HepG2 (cell line): ENCODE results near the gene ATAD2B.

Experiments used
- ATF7 ChIP-seq, 2 experiments: fragments of 450-650 bp in 1 of 2; sonication (generic) in 1 of 2; formaldehyde crosslinking in 1 of 2; IDR thresholded peaks; 2 replicates each; pipeline versions ENCODE4 v1.4.0 to v1.6.1; 2016 to 2020; ENCODE audit warnings: antibody characterized with exemption in 1 of 2, mild to moderate bottlenecking in 1 of 2, missing genetic modification reagents in 1 of 2
- CTCF ChIP-seq: sonication (generic); formaldehyde crosslinking; IDR thresholded peaks from 2 replicates; pipeline ENCODE4 v1.5.0; 2020; ENCODE audit warnings: mild to moderate bottlenecking, missing genetic modification reagents, moderate library complexity
- EZH2 ChIP-seq: conservative IDR thresholded peaks from 2 replicates; pipeline ENCODE4 v1.6.1; 2012; ENCODE audit warnings: mild to moderate bottlenecking, low read depth, low read length, moderate library complexity
- GTF3A ChIP-seq: sonication (generic); formaldehyde crosslinking; conservative IDR thresholded peaks from 2 replicates; pipeline ENCODE4 v1.4.0; 2020; ENCODE audit warnings: mild to moderate bottlenecking, missing genetic modification reagents
- KAT2B ChIP-seq: fragments of 150-350 bp; IDR thresholded peaks from 2 replicates; pipeline ENCODE4 v1.6.1; 2014; ENCODE audit warnings: low read depth, low read length, borderline replicate concordance
- KAT7 ChIP-seq: IDR thresholded peaks from 2 replicates; pipeline ENCODE4 v1.6.1; 2018; ENCODE audit warnings: borderline replicate concordance, missing compliant biosample characterization
- PBX3 ChIP-seq: sonication (generic); formaldehyde crosslinking; IDR thresholded peaks from 2 replicates; pipeline ENCODE4 v1.8.1; 2023; ENCODE audit warnings: missing genetic modification reagents, inconsistent platforms, borderline replicate concordance
- POLR2A ChIP-seq, 2 experiments: IDR thresholded peaks; 2 replicates each; pipeline ENCODE4 v1.6.1; 2011; ENCODE audit warnings: low read depth in 2 of 2, low read length in 2 of 2, mild to moderate bottlenecking in 1 of 2, moderate library complexity in 1 of 2; ENCODE audit not compliant: insufficient read depth in 1 of 2
- POLR2AphosphoS5 ChIP-seq: IDR thresholded peaks from 2 replicates; pipeline ENCODE4 v1.6.1; 2012; ENCODE audit warnings: low read depth, low read length
- ZNF274 ChIP-seq: sonication (generic); formaldehyde crosslinking; IDR thresholded peaks from 2 replicates; pipeline ENCODE4 v1.5.1; 2020; ENCODE audit warnings: mild to moderate bottlenecking, missing genetic modification reagents
- TF ChIP-seq, protein P1 (sequence below): sonication (generic); formaldehyde crosslinking; IDR thresholded peaks from 2 replicates; pipeline ENCODE4 v1.4.0; 2020; ENCODE audit warnings: missing genetic modification reagents
- TF ChIP-seq, protein P2 (sequence below): IDR thresholded peaks from 2 replicates; pipeline ENCODE4 v1.6.1; 2016; ENCODE audit warnings: missing compliant biosample characterization, missing genetic modification reagents, borderline replicate concordance

GRCh38 chr2:23954325-23955014 lies 27.5 kb upstream of the ATAD2B start:
- TF ChIP-seq KAT7, result no peak
- no peak for TF ChIP-seq EZH2
- no peak for TF ChIP-seq ZNF274 (CRISPR knock-in tag)
- no peak for TF ChIP-seq POLR2A (IDR thresholded peaks at IDR 0.05; ENCODE audit: insufficient read depth in 1 of 2, low read depth in 2 of 2, low read length in 2 of 2)
- TF ChIP-seq, protein P1, sequence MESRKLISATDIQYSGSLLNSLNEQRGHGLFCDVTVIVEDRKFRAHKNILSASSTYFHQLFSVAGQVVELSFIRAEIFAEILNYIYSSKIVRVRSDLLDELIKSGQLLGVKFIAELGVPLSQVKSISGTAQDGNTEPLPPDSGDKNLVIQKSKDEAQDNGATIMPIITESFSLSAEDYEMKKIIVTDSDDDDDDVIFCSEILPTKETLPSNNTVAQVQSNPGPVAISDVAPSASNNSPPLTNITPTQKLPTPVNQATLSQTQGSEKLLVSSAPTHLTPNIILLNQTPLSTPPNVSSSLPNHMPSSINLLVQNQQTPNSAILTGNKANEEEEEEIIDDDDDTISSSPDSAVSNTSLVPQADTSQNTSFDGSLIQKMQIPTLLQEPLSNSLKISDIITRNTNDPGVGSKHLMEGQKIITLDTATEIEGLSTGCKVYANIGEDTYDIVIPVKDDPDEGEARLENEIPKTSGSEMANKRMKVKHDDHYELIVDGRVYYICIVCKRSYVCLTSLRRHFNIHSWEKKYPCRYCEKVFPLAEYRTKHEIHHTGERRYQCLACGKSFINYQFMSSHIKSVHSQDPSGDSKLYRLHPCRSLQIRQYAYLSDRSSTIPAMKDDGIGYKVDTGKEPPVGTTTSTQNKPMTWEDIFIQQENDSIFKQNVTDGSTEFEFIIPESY, result no peak
- no peak for TF ChIP-seq PBX3 (CRISPR knock-in tag)
- TF ChIP-seq ATF7 (IDR thresholded peaks at IDR 0.05), result no peak
- TF ChIP-seq ATF7 (CRISPR knock-in tag; IDR thresholded peaks at IDR 0.05), result no peak
- TF ChIP-seq, protein P2, sequence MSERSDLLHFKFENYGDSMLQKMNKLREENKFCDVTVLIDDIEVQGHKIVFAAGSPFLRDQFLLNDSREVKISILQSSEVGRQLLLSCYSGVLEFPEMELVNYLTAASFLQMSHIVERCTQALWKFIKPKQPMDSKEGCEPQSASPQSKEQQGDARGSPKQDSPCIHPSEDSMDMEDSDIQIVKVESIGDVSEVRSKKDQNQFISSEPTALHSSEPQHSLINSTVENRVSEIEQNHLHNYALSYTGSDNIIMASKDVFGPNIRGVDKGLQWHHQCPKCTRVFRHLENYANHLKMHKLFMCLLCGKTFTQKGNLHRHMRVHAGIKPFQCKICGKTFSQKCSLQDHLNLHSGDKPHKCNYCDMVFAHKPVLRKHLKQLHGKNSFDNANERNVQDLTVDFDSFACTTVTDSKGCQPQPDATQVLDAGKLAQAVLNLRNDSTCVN, result no peak
- TF ChIP-seq CTCF, result no peak
- no peak for TF ChIP-seq KAT2B
- no peak for TF ChIP-seq POLR2AphosphoS5
- no peak for TF ChIP-seq GTF3A (CRISPR knock-in tag)
